HCT116 (cell line): ENCODE measurements around the gene CDH22. TPM values are rescaled to one million over a fixed set of nuclear protein-coding genes. Genes with fewer than 3 reads are reported as not detected.
A peak's percentile ranks its signal among the peaks of the same experiment; 100 is the strongest.

Source experiments
- ATAC-seq: fragments of 200-7000 bp; cut with Tn5 transposase; 2 replicates; pipeline ENCODE4 v1.9.1; 2020; ENCODE audit warnings: mild to moderate bottlenecking, moderate library complexity
- BruUV-seq: library from RNA; stranded (reverse); fragments of 400-500 nt; replicated peaks from 2 replicates; lab custom pipeline; 2021; lab: Mats Ljungman, UMichigan
- CTCF ChIA-PET: fragments of 300-600 bp; sonication (Branson Sonifier 250); formaldehyde crosslinking; loops from one replicate; lab custom pipeline; 2021; ENCODE audit warnings: antibody characterized with exemption; lab: Charles Lee
- POLR2A ChIA-PET: fragments of 300-600, 350-600 bp; sonication (Branson Sonifier 250); formaldehyde crosslinking; loops from one replicate; lab custom pipeline; 2021; ENCODE audit warnings: antibody characterized with exemption; lab: Charles Lee
- RAD21 ChIA-PET, 2 experiments: fragments of 300-600 bp; sonication (Branson Sonifier 250); formaldehyde crosslinking; loops; one replicate each; lab custom pipeline; 2023; ENCODE audit warnings: low total read pairs in 2 of 2; ENCODE audit not compliant: uncharacterized antibody in 2 of 2, unreplicated experiment in 2 of 2, low non-redundant PET in 1 of 2; lab: Charles Lee
- DNase-seq: peaks from one replicate; pipeline ENCODE4 v3.0.0-alpha.2; 2010; ENCODE audit warnings: low read depth, low spot score
- H2AFZ ChIP-seq: fragments of 200-600 bp; shearing (Covaris generic), sonication (generic); 2 replicates; pipeline ENCODE4 v1.6.1; 2017; ENCODE audit warnings: low read depth, mixed run types, mixed read lengths, antibody characterized with exemption, low read length; ENCODE audit not compliant: poor library complexity, severe bottlenecking
- H3K27ac ChIP-seq: 2 replicates; pipeline ENCODE4 v1.5.1; 2012; ENCODE audit warnings: low read depth, low read length
- H3K27me3 ChIP-seq: fragments of 200-600 bp; sonication (generic); 2 replicates; pipeline ENCODE4 v1.6.1; 2016; ENCODE audit warnings: mixed run types, low read length, mixed read lengths; ENCODE audit not compliant: insufficient read depth
- H3K36me3 ChIP-seq, 2 experiments: fragments of 200-500 bp in 1 of 2; fragments of 200-600 bp in 1 of 2; sonication (Bioruptor generic) in 1 of 2; sonication (generic) in 1 of 2; 2 replicates each; pipeline versions ENCODE4 v1.5.1 to v1.6.1; 2014 to 2016; ENCODE audit warnings: low read length in 2 of 2, inconsistent platforms in 1 of 2, mixed read lengths in 1 of 2, mixed run types in 1 of 2; ENCODE audit not compliant: insufficient read depth in 2 of 2, control insufficient read depth in 1 of 2
- H3K4me1 ChIP-seq, 2 experiments: fragments of 200-600 bp in 1 of 2; sonication (generic) in 1 of 2; 2 replicates each; pipeline versions ENCODE4 v1.5.1 to v1.6.1; 2012 to 2017; ENCODE audit warnings: low read length in 2 of 2, inconsistent platforms in 1 of 2, mild to moderate bottlenecking in 1 of 2, mixed read lengths in 1 of 2, mixed run types in 1 of 2, moderate library complexity in 1 of 2; ENCODE audit not compliant: insufficient read depth in 2 of 2, control insufficient read depth in 1 of 2
- H3K4me2 ChIP-seq: fragments of 200-600 bp; sonication (generic); 2 replicates; pipeline ENCODE4 v1.6.1; 2017; ENCODE audit warnings: mixed run types, low read length, mixed read lengths
- H3K4me3 ChIP-seq, 2 experiments: fragments of 200-600 bp in 1 of 2; sonication (generic) in 1 of 2; replicated peaks in 1 of 2; 2 replicates each; pipeline ENCODE4 v1.5.1; 2011 to 2016; ENCODE audit warnings: low read length in 2 of 2, control low read depth in 1 of 2, low read depth in 1 of 2, mild to moderate bottlenecking in 1 of 2, mixed read lengths in 1 of 2, mixed run types in 1 of 2
- H3K79me2 ChIP-seq: fragments of 200-600 bp; sonication (generic); 2 replicates; pipeline ENCODE4 v1.6.1; 2017; ENCODE audit warnings: mild to moderate bottlenecking, mixed run types, low read length, moderate library complexity, mixed read lengths; ENCODE audit not compliant: insufficient read depth
- H3K9ac ChIP-seq: fragments of 200-600 bp; sonication (generic); 2 replicates; pipeline ENCODE4 v1.6.1; 2016; ENCODE audit warnings: low read length, mixed read lengths
- H3K9me2 ChIP-seq: fragments of 200-600 bp; sonication (generic), shearing (Covaris generic); 2 replicates; pipeline ENCODE4 v1.6.1; 2017; ENCODE audit warnings: mixed run types, mild to moderate bottlenecking, moderate library complexity; ENCODE audit not compliant: insufficient read depth
- H3K9me3 ChIP-seq, 2 experiments: fragments of 200-500 bp in 1 of 2; fragments of 200-600 bp in 1 of 2; sonication (Bioruptor generic) in 1 of 2; sonication (generic) in 1 of 2; 2 replicates each; pipeline ENCODE4 v1.6.1; 2014 to 2017; ENCODE audit warnings: low read length in 2 of 2, mixed read lengths in 2 of 2, inconsistent platforms in 1 of 2, low read depth in 1 of 2, mild to moderate bottlenecking in 1 of 2, mixed run types in 1 of 2, moderate library complexity in 1 of 2; ENCODE audit not compliant: control insufficient read depth in 1 of 2, insufficient read depth in 1 of 2
- H4K20me1 ChIP-seq: fragments of 200-600 bp; sonication (generic), shearing (Covaris generic); 2 replicates; pipeline ENCODE4 v1.6.1; 2017; ENCODE audit warnings: mixed run types, mild to moderate bottlenecking, moderate library complexity; ENCODE audit not compliant: insufficient read depth
- CBX3 ChIP-seq: IDR thresholded peaks from 2 replicates; pipeline ENCODE4 v1.6.1; 2012; ENCODE audit warnings: low read depth
- ELF1 ChIP-seq: IDR thresholded peaks from 2 replicates; pipeline ENCODE4 v1.6.1; 2012; ENCODE audit warnings: low read depth, borderline replicate concordance
- EZH2 ChIP-seq: fragments of 200-600 bp; sonication (generic); IDR thresholded peaks from 2 replicates; pipeline ENCODE4 v1.6.1; 2017; ENCODE audit warnings: antibody characterized with exemption, mixed run types
- EZH2phosphoT487 ChIP-seq: fragments of 200-600 bp; IDR thresholded peaks from 2 replicates; pipeline ENCODE4 v1.6.1; 2018; ENCODE audit warnings: antibody characterized with exemption, borderline replicate concordance
- JUND ChIP-seq: IDR thresholded peaks from 2 replicates; pipeline ENCODE4 v1.6.1; 2012
- POLR2A ChIP-seq: IDR thresholded peaks from 2 replicates; pipeline ENCODE4 v1.7.0; 2011; ENCODE audit warnings: borderline replicate concordance; ENCODE audit not compliant: insufficient read depth, insufficient read length; ENCODE audit errors: extremely low read depth
- SIN3A ChIP-seq: IDR thresholded peaks from 2 replicates; pipeline ENCODE4 v1.6.1; 2012; ENCODE audit warnings: low read depth
- TCF7L2 ChIP-seq: IDR thresholded peaks from 2 replicates; pipeline ENCODE4 v1.7.0; 2011; ENCODE audit warnings: borderline replicate concordance, inconsistent platforms; ENCODE audit not compliant: insufficient read depth, insufficient read length; ENCODE audit errors: extremely low read depth
- YY1 ChIP-seq: IDR thresholded peaks from 2 replicates; pipeline ENCODE4 v1.6.1; 2011; ENCODE audit warnings: low read length, low read depth, moderate library complexity, mild to moderate bottlenecking; ENCODE audit not compliant: insufficient replicate concordance; ENCODE audit errors: extremely low read depth
- ZFX ChIP-seq: fragments of 450-650 bp; IDR thresholded peaks from 2 replicates; pipeline ENCODE4 v1.6.1; 2017
- intact Hi-C: fragments of 100-400 bp; cut with micrococcal nuclease; formaldehyde crosslinking; loops from 2 replicates; pipeline ENCODE4 v1.10.0; 2022
- total RNA-seq: library from RNA; stranded (reverse); gene quantifications from one replicate; pipeline ENCODE4 v1.2.1, GENCODE V29; 2021; ENCODE audit not compliant: unreplicated experiment
- TF ChIP-seq, protein P1 (sequence below): IDR thresholded peaks from 2 replicates; pipeline ENCODE4 v1.6.1; 2012; ENCODE audit warnings: low read depth
- TF ChIP-seq, protein P2 (sequence below): IDR thresholded peaks from 2 replicates; pipeline ENCODE4 v1.6.1; 2011; ENCODE audit warnings: mild to moderate bottlenecking, low read length, moderate library complexity; ENCODE audit not compliant: insufficient replicate concordance; ENCODE audit errors: extremely low read depth
- TF ChIP-seq, protein P3 (sequence below): IDR thresholded peaks from 2 replicates; pipeline ENCODE4 v1.6.1; 2012

Gene CDH22
- total RNA-seq, 1 experiment from 2014 or later: 1.8 TPM

DNA sequence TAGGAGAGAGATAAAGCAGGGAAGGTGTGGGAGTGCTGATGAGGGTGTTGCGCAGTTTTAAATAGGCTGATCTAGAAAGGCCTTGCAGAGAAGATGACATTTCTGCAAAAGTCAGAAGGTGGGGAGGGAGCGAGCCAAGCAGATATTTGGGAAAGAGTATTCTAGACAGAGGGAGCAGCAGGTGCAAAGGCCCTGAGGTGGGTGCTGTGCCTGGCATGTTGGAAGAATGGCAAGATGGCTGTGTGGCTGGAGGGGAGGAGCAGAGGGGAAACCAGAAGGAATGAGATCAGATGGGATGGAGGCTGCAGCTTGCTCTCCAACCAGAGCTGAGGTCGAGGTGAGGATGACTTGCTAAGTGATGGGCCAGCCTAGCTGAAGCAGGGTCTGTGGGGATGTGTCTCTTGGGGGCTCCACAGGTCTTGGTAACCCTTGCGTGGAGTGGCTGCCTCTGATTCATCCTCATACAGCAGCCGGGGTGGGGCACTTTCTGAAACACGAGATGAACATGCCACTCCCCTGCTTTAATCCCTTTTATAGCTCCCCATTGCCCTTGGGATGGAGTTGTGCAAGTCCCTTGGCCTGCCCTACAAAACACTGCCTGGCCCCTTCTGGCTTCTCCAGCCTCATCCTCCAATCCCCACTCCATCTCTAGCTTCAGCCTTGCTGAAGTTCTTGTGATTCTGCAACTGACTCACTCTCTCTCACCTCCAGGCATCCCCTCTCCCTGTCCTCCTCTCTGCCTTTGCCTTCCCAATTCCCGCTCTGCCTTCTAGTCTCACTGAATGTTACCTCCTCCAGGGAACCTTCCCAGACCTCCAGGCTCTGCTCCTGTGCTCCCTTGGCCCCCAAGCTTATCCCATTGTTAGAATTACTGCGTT is 94.1 kb downstream of the CDH22 start:
- no peaks in the 10 kb centered on the region for H3K9me2 ChIP-seq
- CTCF ChIA-PET: interaction anchor here (1.0 kb wide), 1 partner anchor 12 kb away, joined by 3 read pairs; no protein-coding TSS in a partner anchor

DNA sequence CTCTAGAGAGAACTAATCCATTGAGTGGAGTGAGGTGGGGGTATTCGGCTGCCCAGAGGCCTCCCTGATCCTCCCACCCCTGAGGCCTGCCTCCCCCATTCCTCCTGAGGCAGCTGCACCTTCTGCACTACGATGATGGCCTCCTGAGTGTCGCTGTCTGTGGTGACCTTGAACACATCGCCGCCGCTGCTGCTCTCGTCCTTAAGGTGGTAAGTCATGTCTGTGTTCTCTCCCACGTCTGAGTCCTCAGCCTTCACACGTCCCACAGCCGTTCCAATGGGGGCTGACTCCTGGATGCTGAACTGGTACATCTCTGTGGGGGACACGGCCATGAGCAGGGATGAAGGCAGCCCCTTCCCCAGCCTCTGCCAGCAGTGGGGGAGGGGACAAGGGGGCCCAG is 95.4 kb downstream of the CDH22 start:
- ATAC-seq: no peak
- H3K27ac ChIP-seq: no peak overlapping the region
- no peaks in the 10 kb centered on the region for H4K20me1 ChIP-seq
- no peaks in the 10 kb centered on the region for H3K9me3 ChIP-seq
- H3K27me3 ChIP-seq: no peaks in the 10 kb centered on the region
- no peaks in the 10 kb centered on the region for H3K36me3 ChIP-seq
- ChIA-PET POLR2A (no interaction called here), CTCF (no interaction called here), RAD21 (no interaction called here)
- H3K4me3 ChIP-seq: no peak overlapping the region
- peaks cover 33 to 36% of the 10 kb centered on the region in 2 experiments for H3K4me1 ChIP-seq
- no peak overlapping the region for H2AFZ ChIP-seq
- intact Hi-C loops: no loop called here
- H3K4me2 ChIP-seq: no peak overlapping the region
- DNase-seq: no peak
- no TSS peak for BruUV-seq
- no peaks in the 10 kb centered on the region for H3K79me2 ChIP-seq
- H3K9me2 ChIP-seq: no peaks in the 10 kb centered on the region
- no peak overlapping the region for H3K9ac ChIP-seq
- TF ChIP-seq ZFX: no peak
- TF ChIP-seq TCF7L2: no peak
- TF ChIP-seq, protein P1, sequence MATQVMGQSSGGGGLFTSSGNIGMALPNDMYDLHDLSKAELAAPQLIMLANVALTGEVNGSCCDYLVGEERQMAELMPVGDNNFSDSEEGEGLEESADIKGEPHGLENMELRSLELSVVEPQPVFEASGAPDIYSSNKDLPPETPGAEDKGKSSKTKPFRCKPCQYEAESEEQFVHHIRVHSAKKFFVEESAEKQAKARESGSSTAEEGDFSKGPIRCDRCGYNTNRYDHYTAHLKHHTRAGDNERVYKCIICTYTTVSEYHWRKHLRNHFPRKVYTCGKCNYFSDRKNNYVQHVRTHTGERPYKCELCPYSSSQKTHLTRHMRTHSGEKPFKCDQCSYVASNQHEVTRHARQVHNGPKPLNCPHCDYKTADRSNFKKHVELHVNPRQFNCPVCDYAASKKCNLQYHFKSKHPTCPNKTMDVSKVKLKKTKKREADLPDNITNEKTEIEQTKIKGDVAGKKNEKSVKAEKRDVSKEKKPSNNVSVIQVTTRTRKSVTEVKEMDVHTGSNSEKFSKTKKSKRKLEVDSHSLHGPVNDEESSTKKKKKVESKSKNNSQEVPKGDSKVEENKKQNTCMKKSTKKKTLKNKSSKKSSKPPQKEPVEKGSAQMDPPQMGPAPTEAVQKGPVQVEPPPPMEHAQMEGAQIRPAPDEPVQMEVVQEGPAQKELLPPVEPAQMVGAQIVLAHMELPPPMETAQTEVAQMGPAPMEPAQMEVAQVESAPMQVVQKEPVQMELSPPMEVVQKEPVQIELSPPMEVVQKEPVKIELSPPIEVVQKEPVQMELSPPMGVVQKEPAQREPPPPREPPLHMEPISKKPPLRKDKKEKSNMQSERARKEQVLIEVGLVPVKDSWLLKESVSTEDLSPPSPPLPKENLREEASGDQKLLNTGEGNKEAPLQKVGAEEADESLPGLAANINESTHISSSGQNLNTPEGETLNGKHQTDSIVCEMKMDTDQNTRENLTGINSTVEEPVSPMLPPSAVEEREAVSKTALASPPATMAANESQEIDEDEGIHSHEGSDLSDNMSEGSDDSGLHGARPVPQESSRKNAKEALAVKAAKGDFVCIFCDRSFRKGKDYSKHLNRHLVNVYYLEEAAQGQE: no peak
- no peak for TF ChIP-seq POLR2A
- no peak for TF ChIP-seq YY1
- TF ChIP-seq CBX3: no peak
- no peak for TF ChIP-seq ELF1
- TF ChIP-seq, protein P2, sequence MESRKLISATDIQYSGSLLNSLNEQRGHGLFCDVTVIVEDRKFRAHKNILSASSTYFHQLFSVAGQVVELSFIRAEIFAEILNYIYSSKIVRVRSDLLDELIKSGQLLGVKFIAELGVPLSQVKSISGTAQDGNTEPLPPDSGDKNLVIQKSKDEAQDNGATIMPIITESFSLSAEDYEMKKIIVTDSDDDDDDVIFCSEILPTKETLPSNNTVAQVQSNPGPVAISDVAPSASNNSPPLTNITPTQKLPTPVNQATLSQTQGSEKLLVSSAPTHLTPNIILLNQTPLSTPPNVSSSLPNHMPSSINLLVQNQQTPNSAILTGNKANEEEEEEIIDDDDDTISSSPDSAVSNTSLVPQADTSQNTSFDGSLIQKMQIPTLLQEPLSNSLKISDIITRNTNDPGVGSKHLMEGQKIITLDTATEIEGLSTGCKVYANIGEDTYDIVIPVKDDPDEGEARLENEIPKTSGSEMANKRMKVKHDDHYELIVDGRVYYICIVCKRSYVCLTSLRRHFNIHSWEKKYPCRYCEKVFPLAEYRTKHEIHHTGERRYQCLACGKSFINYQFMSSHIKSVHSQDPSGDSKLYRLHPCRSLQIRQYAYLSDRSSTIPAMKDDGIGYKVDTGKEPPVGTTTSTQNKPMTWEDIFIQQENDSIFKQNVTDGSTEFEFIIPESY: no peak
- no peak for TF ChIP-seq EZH2
- TF ChIP-seq JUND: no peak
- TF ChIP-seq SIN3A: no peak
- TF ChIP-seq, protein P3, sequence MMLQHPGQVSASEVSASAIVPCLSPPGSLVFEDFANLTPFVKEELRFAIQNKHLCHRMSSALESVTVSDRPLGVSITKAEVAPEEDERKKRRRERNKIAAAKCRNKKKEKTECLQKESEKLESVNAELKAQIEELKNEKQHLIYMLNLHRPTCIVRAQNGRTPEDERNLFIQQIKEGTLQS: no peak

More for the DNA sequence above, 94.1 kb downstream of the CDH22 start:
- ChIA-PET RAD21 (no interaction called here), POLR2A (interaction anchor here (1.2 kb wide), 1 partner anchor 12 kb away, joined by 3 read pairs; no protein-coding TSS in a partner anchor)
- Histone ChIP-seq H2AFZ (no peak overlapping the region), H3K4me2 (peak overlapping the region; percentile 84), H3K36me3 (no peaks in the 10 kb centered on the region), H4K20me1 (no peaks in the 10 kb centered on the region), H3K27ac (no peak overlapping the region), H3K4me3 (no peak overlapping the region), H3K27me3 (no peaks in the 10 kb centered on the region), H3K4me1 (peaks cover 28 to 32% of the 10 kb centered on the region in 2 experiments), H3K9ac (no peak overlapping the region), H3K79me2 (no peaks in the 10 kb centered on the region), H3K9me3 (no peaks in the 10 kb centered on the region)
- ATAC-seq (peak; percentile 20), DNase-seq (no peak)
- BruUV-seq: no TSS peak
- TF ChIP-seq TCF7L2: peak; percentile 21
- no peak for TF ChIP-seq EZH2phosphoT487
- intact Hi-C loops: no loop called here
